GM18873 (cell line): ENCODE results near the gene TNFRSF1A.
"Not testable (repeated sequence)": the region's sequence is repeated elsewhere in the genome, so short reads cannot be mapped to it uniquely, and the experiment has no call there.

Experiments used
- ATAC-seq: cut with Tn5 transposase; IDR thresholded peaks from one replicate; pipeline ENCODE4 v1.9.1; 2021; ENCODE audit warnings: mild to moderate bottlenecking, moderate library complexity, moderate number of reproducible peaks; ENCODE audit not compliant: unreplicated experiment, low FRiP score

The TNFRSF1A gene

DNA sequence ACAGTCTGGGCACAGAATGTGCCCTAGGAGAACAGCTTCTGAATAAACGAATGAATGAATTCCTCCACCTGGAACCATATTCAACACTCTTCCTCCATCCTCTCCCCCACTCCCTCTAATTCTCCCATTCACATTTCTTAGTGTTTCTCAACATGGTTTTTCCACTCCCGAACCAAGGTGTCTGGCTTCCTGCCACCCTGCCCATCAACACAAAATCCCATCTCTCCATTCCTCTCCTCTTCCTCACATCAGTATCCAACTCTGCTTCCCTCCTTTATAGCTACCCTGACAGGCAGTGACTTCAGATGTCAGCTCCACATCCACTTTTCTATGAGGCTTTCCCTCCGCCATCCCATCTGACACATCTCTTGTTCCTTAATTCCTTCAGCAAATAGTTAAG is 2.9 kb downstream of the TNFRSF1A start:
- ATAC-seq = no peak

DNA sequence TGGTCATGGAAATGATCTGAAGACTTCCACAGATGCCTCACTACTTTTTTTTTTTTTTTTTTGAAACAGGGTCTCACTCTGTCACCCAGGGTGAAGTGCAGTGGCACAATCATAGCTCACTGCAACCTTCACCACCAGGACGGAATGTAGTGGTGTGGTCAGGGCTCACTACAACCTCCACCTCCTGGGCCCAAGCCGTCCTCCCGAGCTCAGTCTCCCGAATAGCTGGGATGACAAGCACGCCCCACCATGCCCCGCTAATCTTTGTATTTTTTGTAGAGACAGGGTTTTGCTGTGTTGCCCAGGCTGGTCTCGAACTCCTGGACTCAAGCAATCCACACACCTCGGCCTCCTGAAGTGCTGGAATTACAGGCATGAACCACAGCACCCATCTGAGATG is 3.3 kb downstream of the TNFRSF1A start:
- ATAC-seq = not testable (repeated sequence)

DNA sequence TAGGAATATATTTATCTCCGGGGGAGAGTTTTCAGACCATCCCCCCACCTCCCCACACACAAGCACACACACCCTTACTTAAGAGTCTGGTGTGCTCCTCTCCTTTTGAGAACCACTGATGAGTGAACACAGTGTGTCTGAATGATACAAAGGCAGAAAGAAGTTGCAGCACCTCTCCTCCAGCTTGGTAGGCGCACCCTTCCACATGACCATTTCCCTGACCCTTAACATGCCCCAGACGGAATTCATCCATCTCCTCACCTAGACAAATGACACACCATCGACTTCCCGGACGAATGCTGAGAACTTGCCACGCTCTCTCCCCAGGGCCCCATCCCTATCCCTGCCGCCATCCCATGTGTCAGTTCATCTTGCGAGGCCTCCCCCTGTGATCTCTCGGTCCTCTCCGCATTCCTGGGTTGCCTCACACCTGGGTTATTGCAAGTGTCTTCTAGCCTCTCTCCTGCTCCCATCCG is 3.9 kb downstream of the TNFRSF1A start:
- no peak for ATAC-seq

DNA sequence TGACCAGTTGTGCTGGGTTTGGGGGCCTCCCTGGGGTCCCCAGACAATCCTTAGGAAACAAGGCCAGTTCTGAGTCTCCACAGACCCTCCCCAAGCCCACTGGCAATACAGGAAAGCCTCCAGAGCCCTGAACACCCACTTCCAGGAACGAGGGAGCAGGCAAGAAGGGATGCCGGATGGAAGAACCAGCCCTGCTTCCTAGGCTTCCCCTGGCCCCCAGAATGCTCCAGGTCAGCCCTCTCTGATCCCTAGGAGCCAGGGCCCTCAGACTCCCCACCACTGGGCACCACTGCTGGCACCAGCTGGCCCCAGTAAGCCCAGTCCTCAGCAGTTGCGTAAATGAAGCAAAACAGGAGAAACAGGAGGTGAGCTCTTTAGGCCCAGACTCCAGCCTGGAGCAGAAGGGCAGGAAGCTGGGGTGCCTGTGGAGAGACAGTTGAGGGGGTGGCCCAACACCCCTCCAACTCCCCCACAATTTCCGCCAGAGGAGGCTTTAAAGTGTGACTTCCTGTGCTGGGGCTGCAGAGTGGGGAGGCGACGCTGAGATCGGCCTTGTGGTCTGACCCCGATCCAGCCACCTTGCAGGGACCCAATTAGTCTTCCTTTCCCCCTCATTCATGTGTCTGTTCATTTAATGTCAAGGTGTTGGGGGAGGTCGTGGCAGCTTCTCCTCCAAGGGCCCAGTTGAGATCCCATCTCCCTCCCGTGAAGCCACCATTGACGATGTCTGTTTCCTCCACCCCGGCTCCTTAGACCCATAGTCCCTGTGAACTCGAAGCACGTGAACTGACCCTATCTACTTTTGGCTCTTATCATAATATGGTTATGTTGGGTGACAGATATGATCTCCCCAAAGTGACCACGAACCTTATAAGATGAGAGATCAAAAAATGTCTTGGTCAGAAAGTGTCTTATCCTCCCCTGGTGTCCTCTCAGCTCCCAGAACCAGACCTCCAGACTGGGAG is 4.7 kb downstream of the TNFRSF1A start:
- ATAC-seq = no peak

DNA sequence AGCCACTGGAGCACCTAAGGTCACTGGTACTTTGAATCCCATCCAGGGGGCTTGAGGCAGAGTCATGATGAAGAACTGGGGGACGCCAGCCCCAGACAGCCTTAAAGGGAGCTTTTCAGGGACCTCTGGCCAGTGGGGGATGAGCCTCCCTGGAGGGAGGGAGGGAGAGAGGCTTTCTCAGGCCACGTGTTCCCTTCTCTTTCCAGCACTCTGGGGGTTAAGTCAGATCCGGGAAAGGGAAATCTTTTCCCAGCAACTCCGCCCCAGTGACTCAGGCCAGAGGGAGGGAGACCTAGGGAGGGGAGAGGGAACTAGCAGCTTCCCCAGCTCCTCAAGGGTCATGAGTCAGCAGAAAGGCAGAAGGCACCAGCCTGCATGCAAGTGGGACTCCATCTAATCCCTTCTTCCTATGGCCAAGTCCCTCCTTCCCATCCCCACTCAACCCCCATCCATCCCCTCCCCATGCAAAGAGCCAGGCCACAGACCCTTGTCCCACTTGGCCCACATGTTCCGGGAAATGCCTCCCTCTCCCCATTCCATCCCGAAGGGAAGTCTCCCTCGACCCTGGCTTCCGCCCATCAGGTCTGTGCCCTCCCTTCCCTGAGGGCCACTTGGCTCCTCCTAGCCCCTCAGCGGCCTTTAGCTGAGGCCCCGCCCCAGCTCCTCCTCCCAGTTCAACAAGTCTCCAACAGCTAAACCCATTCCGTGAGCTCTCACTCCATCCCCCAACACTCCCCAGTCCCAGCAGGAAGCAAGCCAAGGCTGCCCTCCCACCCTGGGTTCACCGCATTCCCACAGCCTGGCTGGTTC is 5.6 kb downstream of the TNFRSF1A start:
- no peak for ATAC-seq

DNA sequence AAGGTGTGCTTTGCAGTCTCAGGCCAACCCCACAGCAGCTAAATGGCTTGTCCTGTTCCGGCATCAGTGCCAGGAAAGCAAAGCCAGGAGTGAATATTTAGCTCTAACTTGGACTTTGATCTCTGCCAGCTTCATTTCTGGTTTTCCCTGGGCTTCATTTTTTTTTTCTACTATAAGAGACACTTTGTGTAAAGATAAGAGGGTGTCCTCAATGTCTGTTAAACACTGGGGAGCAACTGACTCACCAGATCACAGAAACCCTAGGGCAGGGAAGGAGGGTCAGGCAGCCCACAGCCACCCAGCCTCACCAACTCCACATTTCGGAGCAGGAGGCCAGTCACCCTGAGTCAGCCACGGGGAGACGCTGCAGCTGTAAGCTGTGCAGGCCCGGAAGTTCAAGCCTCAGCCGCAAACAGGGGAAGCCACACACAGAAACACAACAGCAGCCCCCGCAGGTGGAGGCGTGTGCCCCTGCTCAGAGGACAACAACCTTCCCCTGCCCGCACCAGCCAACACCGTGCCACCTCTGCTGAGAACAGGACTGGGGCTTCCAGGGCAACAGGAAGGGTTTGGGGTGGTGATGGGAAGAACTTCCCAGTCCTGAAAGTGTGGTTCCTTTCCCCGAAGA is 6.3 kb downstream of the TNFRSF1A start:
- ATAC-seq = peak; percentile 57

DNA sequence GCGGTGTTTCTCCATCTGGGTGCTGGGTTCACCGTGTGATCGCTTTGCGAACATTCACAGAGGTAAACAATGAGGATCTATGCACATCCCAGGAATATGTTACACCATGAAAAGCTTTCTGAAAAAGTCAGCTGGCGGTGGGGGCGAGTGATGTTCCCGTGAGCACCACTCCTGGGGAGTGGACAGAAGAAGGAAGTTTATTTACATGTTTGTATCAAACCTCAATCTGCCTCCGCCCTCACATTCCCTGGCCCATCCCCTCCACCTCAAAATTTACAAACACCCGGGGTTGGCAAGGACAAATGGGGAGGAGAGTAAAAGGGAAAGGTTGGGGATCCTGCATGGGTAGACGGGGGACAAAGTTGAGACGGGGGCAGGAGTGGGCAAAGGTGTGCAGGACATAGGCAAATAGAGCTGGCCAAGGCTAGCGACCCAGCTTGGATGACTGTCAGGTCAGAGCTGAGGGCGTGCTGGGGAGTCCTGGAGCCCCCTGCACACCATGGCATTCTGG is 6.9 kb downstream of the TNFRSF1A start:
- no peak for ATAC-seq

DNA sequence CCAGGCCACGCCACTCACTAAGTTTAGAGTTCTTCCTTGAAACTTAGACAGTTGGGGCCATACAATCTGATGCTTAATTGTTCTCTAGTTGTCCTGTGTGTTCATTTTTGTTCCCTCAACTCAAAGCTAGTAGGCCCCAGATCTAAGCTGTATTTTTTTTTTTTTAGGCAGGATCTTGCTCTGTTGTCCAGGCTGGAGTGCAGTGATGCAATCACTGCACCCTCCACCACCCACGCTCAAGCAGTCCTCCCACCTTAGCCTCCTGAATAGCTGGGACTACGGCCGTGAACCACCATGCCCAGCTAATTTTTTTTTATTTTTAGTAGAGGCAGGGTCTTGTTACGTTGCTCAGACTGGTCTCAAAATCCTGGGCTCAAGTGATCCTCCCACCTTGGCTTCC is 7.5 kb downstream of the TNFRSF1A start:
- no peak for ATAC-seq

DNA sequence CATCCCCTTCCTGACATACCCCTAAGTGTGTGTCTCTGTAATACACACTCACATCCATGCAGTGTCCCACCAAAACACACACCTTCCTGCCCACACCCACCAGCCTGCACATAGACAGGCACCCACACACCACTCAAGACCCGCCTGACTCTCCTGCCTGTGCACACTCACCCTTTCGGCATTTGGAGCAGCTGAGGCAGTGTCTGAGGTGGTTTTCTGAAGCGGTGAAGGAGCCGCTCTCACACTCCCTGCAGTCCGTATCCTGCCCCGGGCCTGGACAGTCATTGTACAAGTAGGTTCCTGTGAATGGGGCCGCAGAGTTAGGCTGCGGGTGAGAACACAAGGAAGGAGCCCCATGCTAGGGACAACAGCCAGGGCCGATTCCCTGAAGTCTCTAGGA is 8.3 kb downstream of the TNFRSF1A start:
- no peak for ATAC-seq

DNA sequence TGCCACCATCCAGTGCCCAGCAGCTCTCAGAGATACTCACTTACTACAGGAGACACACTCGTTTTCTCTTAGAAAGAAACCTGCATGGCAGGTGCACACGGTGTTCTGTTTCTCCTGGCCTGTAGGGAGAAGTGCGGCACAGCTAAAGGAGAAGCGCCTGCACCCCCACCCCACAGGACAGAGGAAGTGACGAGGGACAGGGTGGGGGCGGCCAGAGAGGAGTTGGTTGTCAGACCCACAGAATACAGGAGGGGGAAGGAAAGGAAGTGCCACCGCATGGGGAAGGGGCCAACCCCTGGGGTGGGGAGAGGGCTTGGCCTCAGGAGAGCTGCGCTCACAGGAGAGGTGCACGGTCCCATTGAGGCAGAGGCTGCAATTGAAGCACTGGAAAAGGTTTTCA is 8.8 kb downstream of the TNFRSF1A start:
- ATAC-seq = no peak

DNA sequence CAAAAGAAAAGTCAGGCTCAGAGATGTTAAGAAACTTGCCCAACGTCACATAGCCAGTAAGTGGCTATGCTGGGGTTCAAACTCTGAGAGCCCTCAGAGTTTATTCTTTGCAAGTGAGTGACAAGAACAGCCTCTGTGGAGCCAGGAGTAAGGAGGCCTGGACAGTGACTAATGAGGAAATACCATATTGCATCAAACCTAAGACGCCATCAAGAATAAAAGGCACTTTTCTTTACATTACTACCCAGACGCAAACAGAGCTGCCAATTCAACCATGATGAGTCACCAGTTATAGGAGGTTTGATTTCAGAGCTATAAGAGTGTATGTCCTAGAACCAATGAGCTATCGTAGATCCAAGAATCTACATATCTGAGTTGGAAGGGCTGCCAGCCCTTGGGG is 9.4 kb downstream of the TNFRSF1A start:
- ATAC-seq = no peak

DNA sequence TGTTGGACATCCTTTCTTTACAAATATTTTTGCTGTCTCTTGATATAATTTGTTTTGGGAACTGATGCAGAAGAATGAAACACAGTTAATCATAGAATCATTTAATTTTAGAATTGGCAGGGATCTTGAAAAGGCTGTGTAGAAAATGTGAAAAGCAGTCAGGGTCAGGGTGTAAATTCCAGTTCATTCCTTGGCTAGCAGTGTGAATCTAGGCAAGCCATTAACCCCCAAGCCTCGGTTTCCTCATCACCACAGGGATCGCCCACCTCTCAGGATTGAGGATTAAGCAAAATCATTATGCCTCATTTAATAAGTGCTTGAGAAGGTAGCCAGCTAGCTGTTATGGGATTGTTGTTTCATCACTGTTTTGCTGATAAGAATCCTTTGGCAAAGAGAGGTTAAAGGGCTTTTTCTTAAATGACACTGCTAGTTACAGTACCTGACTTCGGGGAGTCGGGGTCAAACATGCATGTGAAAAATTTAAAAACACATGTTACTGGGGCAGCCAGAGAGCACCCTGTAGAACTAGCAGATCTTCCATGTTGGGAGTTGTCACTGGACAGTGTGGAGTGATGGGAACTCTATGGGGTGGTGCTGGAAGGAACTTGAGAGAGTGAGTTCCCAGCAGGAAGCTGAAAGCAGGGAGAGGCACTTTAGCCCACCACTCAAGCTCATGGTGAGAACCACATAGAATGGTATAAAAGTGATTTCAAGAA is 10.7 kb downstream of the TNFRSF1A start:
- ATAC-seq = no peak

DNA sequence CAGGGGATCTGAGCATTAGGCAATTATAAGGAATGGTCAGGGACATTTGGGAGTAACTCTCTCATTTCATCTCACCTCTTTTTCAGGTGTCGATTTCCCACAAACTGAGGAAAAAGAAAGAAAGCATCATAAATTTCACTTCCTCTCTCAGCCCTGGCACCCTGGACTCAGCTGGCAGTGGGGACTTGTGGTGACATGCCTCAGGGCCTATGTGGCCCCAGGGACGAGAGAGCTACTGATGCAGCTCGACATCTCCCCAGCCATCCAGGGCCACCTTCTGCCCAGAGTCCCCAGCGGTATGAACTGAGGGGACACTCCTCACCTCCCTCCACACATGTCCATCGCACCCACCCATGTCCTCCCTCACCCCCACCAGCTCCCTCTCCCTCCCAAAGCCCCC is 11.7 kb downstream of the TNFRSF1A start:
- ATAC-seq = no peak

DNA sequence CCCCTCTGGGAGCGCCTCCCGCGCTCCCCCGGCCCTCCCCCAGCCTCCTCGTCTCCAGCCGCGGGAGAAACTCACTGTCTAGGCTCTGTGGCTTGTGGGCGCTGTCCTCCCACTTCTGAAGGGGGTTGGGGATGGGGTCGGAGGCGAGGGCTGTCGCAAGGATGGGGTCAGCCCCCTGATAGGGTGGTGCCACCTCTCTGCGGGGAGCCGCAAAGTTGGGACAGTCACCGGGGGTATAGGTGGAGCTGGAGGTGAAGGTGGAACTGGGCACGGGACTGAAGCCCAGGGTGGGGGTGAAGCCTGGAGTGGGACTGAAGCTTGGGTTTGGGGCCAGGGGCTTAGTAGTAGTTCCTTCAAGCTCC is 12.2 kb downstream of the TNFRSF1A start:
- no peak for ATAC-seq

DNA sequence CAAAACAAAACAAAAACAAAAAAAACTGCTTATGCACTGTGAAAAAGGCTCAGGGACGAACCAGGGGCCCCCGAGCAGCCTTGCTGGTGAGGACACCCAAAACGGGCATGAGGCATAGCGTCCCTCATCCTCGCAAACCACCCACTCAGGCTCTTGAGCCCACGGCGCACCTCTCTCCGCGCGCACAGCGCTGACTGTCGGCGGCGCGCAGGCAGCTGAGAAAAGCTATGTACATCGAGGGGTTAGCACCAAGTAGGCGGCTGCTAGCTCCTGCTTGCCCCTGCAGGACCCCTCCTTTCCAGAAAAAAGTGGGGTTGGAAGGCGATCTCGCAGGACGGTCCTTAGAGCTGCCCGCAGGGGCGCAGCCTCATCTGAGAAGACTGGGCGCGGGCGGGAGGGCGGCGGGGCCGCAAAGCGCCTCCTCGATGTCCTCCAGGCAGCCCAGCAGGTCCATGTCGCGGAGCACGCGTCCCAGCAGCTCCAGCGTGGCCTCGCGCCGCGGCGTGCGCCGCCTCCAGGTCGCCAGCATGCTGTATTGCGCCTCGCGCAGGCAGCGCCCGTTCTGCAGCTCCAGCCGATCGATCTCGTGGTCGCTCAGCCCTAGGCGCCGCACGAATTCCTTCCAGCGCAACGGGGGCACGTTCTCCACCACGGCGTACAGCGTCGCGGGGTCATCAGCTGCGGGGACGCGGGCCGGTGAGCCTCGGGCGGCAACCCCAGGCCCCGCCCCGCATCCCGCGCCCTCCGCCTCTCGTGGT is 12.8 kb downstream of the TNFRSF1A start:
- ATAC-seq = no peak

DNA sequence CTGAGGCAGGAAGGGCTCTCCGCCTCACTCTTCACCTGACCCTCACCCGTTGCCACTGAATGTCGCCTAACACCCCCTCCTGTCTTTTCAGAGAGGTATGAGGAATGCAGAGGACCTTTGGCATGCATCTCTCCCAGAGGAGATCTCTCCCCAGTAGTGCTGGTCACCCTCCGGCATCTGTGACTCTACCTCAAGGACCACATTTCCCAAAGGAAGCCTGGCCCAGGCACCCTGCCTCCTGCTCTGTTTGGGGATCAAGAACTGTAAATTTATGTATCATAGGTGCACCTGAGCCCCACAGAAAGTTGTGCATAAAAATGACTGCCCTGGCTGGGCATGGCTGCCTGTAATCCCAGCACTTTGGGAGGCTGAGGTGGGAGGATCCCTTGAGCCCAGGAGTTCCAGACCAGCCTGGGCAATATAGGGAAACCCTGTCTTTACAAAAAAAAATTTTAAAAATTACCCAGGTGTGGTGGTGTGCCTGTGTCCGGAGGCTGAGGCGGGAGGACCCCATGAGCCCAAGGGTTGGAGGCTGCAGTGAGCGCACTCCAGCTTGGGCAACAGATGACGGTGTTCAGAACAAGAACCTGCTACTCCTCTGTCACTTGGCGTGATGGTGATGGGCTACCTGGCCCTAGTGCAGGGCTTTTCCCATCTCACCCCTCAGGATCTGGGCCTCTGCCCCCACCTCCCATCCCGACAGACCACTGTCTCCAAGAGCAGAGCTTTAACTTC is 13.7 kb downstream of the TNFRSF1A start:
- no peak for ATAC-seq

DNA sequence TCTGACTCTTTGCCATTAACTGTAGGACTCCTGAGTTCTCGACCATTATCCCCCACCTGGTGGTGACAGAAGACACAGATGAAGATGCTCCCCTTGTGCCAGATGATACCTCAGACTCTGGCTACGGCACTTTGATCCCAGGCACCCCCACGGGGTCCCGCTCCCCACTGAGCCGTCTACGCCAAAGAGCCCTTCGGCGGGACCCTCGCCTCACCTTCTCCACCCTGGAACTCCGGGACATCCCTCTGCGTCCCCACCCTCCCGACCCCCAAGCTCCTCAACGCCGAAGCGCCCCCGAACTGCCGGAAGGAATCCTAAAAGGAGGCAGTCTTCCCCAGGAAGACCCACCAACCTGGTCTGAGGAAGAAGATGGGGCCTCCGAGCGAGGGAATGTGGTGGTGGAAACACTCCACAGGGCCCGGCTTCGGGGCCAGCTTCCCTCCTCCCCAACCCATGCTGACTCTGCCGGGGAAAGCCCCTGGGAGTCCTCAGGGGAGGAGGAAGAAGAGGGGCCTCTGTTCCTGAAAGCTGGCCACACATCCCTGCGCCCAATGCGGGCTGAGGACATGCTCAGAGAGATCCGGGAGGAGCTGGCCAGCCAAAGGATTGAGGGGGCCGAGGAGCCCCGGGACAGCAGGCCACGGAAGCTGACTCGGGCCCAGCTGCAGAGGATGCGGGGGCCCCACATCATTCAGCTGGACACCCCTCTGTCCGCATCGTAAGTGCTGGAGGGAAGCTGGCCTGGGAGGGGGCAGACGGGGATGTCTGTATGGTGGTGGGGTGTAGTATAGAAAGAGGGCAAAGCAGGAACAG is 14.4 kb downstream of the TNFRSF1A start:
- no peak for ATAC-seq
